Activated CD4-positive, alpha-beta T cell treated with anti-CD3 and anti-CD28 coated beads, Interleukin-2, amount 50 U/mL, for 16 hours (primary cell): ENCODE measurements around the gene RECQL.
"Not testable (repeated sequence)": the region's sequence is repeated elsewhere in the genome, so short reads cannot be mapped to it uniquely, and the experiment has no call there.

Experiments
- DNase-seq: peaks from one replicate; pipeline ENCODE4 v3.0.0-alpha.2; 2020

Gene RECQL

GRCh38 chr12:21419009-21419699 is 82.3 kb downstream of the RECQL start:
- DNase-seq, result not testable (repeated sequence)
